Measurements from ENCODE around the gene CCT2.

CCT2 gene

GRCh38 chr12:69641546-69641945, 56.3 kb downstream of the CCT2 start:
- TF ChIP-seq CTCF (conservative IDR thresholded peaks at IDR 0.05) = no peak

GRCh38 chr12:69642531-69642930, 57.3 kb downstream of the CCT2 start:
- no peak overlapping the region for H3K27ac ChIP-seq
- TF ChIP-seq CTCF (conservative IDR thresholded peaks at IDR 0.05) = no peak

More at GRCh38 chr12:69641546-69641945, 56.3 kb downstream of the CCT2 start:
- no peak overlapping the region for H3K27ac ChIP-seq

- no peak for TF ChIP-seq CTCF (conservative IDR thresholded peaks at IDR 0.05)
- no peak overlapping the region for H3K27ac ChIP-seq
These were observed 59.3 kb downstream of the CCT2 start for GRCh38 chr12:69644511-69644910.

GRCh38 chr12:69645031-69645430, 59.8 kb downstream of the CCT2 start:
- H3K27ac ChIP-seq = no peak overlapping the region
- no peak for TF ChIP-seq CTCF (conservative IDR thresholded peaks at IDR 0.05)

- no peak for TF ChIP-seq CTCF (conservative IDR thresholded peaks at IDR 0.05)
- H3K27ac ChIP-seq = no peak overlapping the region
These were observed 61.9 kb downstream of the CCT2 start for GRCh38 chr12:69647178-69647577.

- no peak for TF ChIP-seq CTCF (conservative IDR thresholded peaks at IDR 0.05)
- H3K27ac ChIP-seq = no peak overlapping the region
These were observed 63.2 kb downstream of the CCT2 start for GRCh38 chr12:69648476-69648875.

- peak; percentile 34; the same call in 1 of the 2 replicates for TF ChIP-seq CTCF (conservative IDR thresholded peaks at IDR 0.05)
- H3K27ac ChIP-seq = no peak overlapping the region
These were observed 64.3 kb downstream of the CCT2 start for GRCh38 chr12:69649529-69649928.
